Aorta (tissue), 5 donors: ENCODE measurements around the gene NEU4. TPM values are rescaled to one million over a fixed set of nuclear protein-coding genes. Genes with fewer than 3 reads are reported as not detected.
A peak's percentile ranks its signal among the peaks of the same experiment; 100 is the strongest.

Source experiments
- ATAC-seq: fragments of 200-7000 bp; cut with Tn5 transposase; one replicate; pipeline ENCODE4 v1.9.1; 2022; ENCODE audit warnings: moderate library complexity; ENCODE audit not compliant: low FRiP score
- DNase-seq, 2 donors: peaks; one replicate each; pipeline ENCODE4 v3.0.0-alpha.2; 2020
- H3K27ac ChIP-seq, 2 donors: one replicate each; pipeline ENCODE4 v1.5.1; 2013; ENCODE audit warnings: low read length in 2 of 2, mild to moderate bottlenecking in 2 of 2, moderate library complexity in 2 of 2, control low read depth in 1 of 2, inconsistent platforms in 1 of 2, low read depth in 1 of 2
- H3K27me3 ChIP-seq, 2 donors: one replicate each; pipeline ENCODE4 v1.6.1; 2013; ENCODE audit warnings: control low read depth in 1 of 2, low read length in 1 of 2, mild to moderate bottlenecking in 1 of 2, moderate library complexity in 1 of 2; ENCODE audit not compliant: insufficient read depth in 2 of 2, control insufficient read depth in 1 of 2
- H3K36me3 ChIP-seq, 2 donors: one replicate each; pipeline ENCODE4 v1.6.1; 2013; ENCODE audit warnings: control low read depth in 1 of 2, low read length in 1 of 2, mild to moderate bottlenecking in 1 of 2; ENCODE audit not compliant: insufficient read depth in 2 of 2, control insufficient read depth in 1 of 2
- H3K4me1 ChIP-seq, 2 donors: one replicate each; pipeline ENCODE4 v1.6.1; 2013; ENCODE audit warnings: low read length in 2 of 2, control low read depth in 1 of 2, mild to moderate bottlenecking in 1 of 2, moderate library complexity in 1 of 2; ENCODE audit not compliant: insufficient read depth in 2 of 2, control insufficient read depth in 1 of 2
- H3K4me3 ChIP-seq, 2 donors: one replicate each; pipeline ENCODE4 v1.5.1; 2013; ENCODE audit warnings: low read length in 2 of 2, control low read depth in 1 of 2, mild to moderate bottlenecking in 1 of 2
- H3K9me3 ChIP-seq: one replicate; pipeline ENCODE4 v1.6.1; 2013; ENCODE audit warnings: mild to moderate bottlenecking, low read length; ENCODE audit not compliant: control insufficient read depth
- WGBS, 2 donors: extraction: QIAGEN DNeasy Blood & Tissue Kit; methylation state at CpG; one replicate each; pipeline ENCODE4 v1.1.7; 2013; 5-methylcytosine and 5-hydroxymethylcytosine counted together
- intact Hi-C, 2 donors: fragments of 100-400 bp; cut with DNase I; formaldehyde crosslinking; loops; one replicate each; pipeline versions ENCODE4 v1.14.2 to v1.15.0; 2022
- polyA plus RNA-seq, 2 donors: library from polyadenylated mRNA; stranded (reverse); fragments of 200-250 nt; gene quantifications; one replicate each; pipeline ENCODE4 v1.2.3, GENCODE V29; 2013
- total RNA-seq, 2 donors: library from RNA; stranded (reverse); fragmentation: NEBNext Ultra II Directional; extraction: Animal tissue kit (Norgen Biotek cat#: 25700); gene quantifications; one replicate each; pipeline ENCODE4 v1.2.1, GENCODE V29; 2021
- donor health status: healthy with polysubstance abuse.
- donor health status: Bipolar disorder and iron deficiency.
- donor health status: DM: no; HTN: no; CAD: no.
- donor health status: DM: no; HTN: no; CAD: no.
- donor health status: DM: yes; HTN: yes; CAD: no.

Gene NEU4
- total and polyA plus RNA-seq, 4 donors = 0.26 to 6.4 TPM; not detected in 2

GRCh38 chr2:241857041-241857541, 48.1 kb downstream of the NEU4 start:
- 88 to 94% methylated on average over 27 to 28 of the region's 28 CpGs for WGBS, 2 donors
- H3K36me3 ChIP-seq = no peaks in the 10 kb centered on the region
- no peak overlapping the region for H3K27ac ChIP-seq
- H3K4me1 ChIP-seq = no peaks in the 10 kb centered on the region
- no peaks in the 10 kb centered on the region for H3K9me3 ChIP-seq
- DNase-seq = peak; percentile 46 to 78
- no peak overlapping the region for H3K4me3 ChIP-seq
- no peak for ATAC-seq
- intact Hi-C loops = no loop called here
- H3K27me3 ChIP-seq = no peaks in the 10 kb centered on the region

GRCh38 chr2:241857572-241858121, 48.7 kb downstream of the NEU4 start:
- H3K4me1 ChIP-seq = no peaks in the 10 kb centered on the region
- no peak overlapping the region for H3K27ac ChIP-seq
- no peaks in the 10 kb centered on the region for H3K36me3 ChIP-seq
- no peaks in the 10 kb centered on the region for H3K27me3 ChIP-seq
- peak; percentile 37 to 74 for DNase-seq
- no peak for ATAC-seq
- H3K4me3 ChIP-seq = no peak overlapping the region
- 91 to 92% methylated on average over 18 of the region's 18 CpGs for WGBS, 2 donors
- intact Hi-C loops = no loop called here
- no peaks in the 10 kb centered on the region for H3K9me3 ChIP-seq

GRCh38 chr2:241858206-241859016, 49.4 kb downstream of the NEU4 start, which contains the start of gene PDCD1:
Gene PDCD1, minus strand, starts transcription at chr2:241858894. Its CDS starts 56 bp downstream, at chr2:241858838.
- no peaks in the 10 kb centered on the region for H3K4me1 ChIP-seq
- DNase-seq (peak; percentile 50 to 72), ATAC-seq (peak; percentile 9)
- no peaks in the 10 kb centered on the region for H3K36me3 ChIP-seq
- no peak within 1 kb of the TSS for H3K4me3 ChIP-seq
- H3K27me3 ChIP-seq = no peaks in the 10 kb centered on the region
- 60 to 65% methylated on average over 25 to 28 of the region's 28 CpGs for WGBS, 2 donors
- intact Hi-C loops = no loop called here
- H3K27ac ChIP-seq = no peak within 1 kb of the TSS
- H3K9me3 ChIP-seq = no peaks in the 10 kb centered on the region

- ATAC-seq (peak; percentile 1), DNase-seq (peak in 1 of 2 donors; percentile 45)
- no peaks in the 10 kb centered on the region for H3K9me3 ChIP-seq
- no peaks in the 10 kb centered on the region for H3K27me3 ChIP-seq
- no peak overlapping the region for H3K4me3 ChIP-seq
- intact Hi-C loops = no loop called here
- 29 to 44% methylated on average over 6 to 9 of the region's 9 CpGs for WGBS, 2 donors
- H3K36me3 ChIP-seq = no peaks in the 10 kb centered on the region
- no peak overlapping the region for H3K27ac ChIP-seq
- H3K4me1 ChIP-seq = no peaks in the 10 kb centered on the region
Measured at GRCh38 chr2:241859017-241859435, 50.0 kb downstream of the NEU4 start.

GRCh38 chr2:241859436-241860183, 50.6 kb downstream of the NEU4 start:
- Histone ChIP-seq H3K9me3 (no peaks in the 10 kb centered on the region), H3K27ac (no peak overlapping the region), H3K4me1 (no peaks in the 10 kb centered on the region), H3K27me3 (peaks cover 0 to 5% of the 10 kb centered on the region in 2 donors), H3K4me3 (no peak overlapping the region), H3K36me3 (no peaks in the 10 kb centered on the region)
- 49 to 51% methylated on average over 30 of the region's 30 CpGs for WGBS, 2 donors
- DNase-seq (peak in 1 of 2 donors; percentile 77), ATAC-seq (peak; percentile 28)
- intact Hi-C loops = no loop called here

GRCh38 chr2:241860184-241861078, 51.4 kb downstream of the NEU4 start:
- H3K27ac ChIP-seq = no peak overlapping the region

GRCh38 chr2:241861264-241861663, 52.3 kb downstream of the NEU4 start:
- ATAC-seq (no peak), DNase-seq (no peak)
- Histone ChIP-seq H3K9me3 (no peaks in the 10 kb centered on the region), H3K36me3 (no peaks in the 10 kb centered on the region), H3K27ac (no peak overlapping the region), H3K4me1 (no peaks in the 10 kb centered on the region), H3K27me3 (peaks cover 0 to 5% of the 10 kb centered on the region in 2 donors), H3K4me3 (no peak overlapping the region)
- intact Hi-C loops = no loop called here
- 92 to 93% methylated on average over 1 of the region's 1 CpG for WGBS, 2 donors

More at GRCh38 chr2:241860184-241861078, 51.4 kb downstream of the NEU4 start:
- ATAC-seq (peak; percentile 5), DNase-seq (peak in 1 of 2 donors; percentile 52)
- intact Hi-C loops = no loop called here
- WGBS, 2 donors = 93 to 97% methylated on average over 10 of the region's 10 CpGs
- Histone ChIP-seq H3K36me3 (no peaks in the 10 kb centered on the region), H3K9me3 (no peaks in the 10 kb centered on the region), H3K27me3 (peaks cover 0 to 5% of the 10 kb centered on the region in 2 donors), H3K4me1 (no peaks in the 10 kb centered on the region), H3K4me3 (no peak overlapping the region)

GRCh38 chr2:241862093-241862492, 53.1 kb downstream of the NEU4 start:
- WGBS, 2 donors = 68% methylated on average over 8 of the region's 8 CpGs
- ATAC-seq (no peak), DNase-seq (no peak)
- Histone ChIP-seq H3K4me1 (no peaks in the 10 kb centered on the region), H3K36me3 (no peaks in the 10 kb centered on the region), H3K27me3 (peaks cover 0 to 5% of the 10 kb centered on the region in 2 donors), H3K9me3 (no peaks in the 10 kb centered on the region), H3K4me3 (no peak overlapping the region), H3K27ac (no peak overlapping the region)
- intact Hi-C loops = no loop called here
